Muscle of leg (tissue), 11 donors: ENCODE measurements around the gene CACNA2D4. TPM values are rescaled to one million over a fixed set of nuclear protein-coding genes. Genes with fewer than 3 reads are reported as not detected.
A peak's percentile ranks its signal among the peaks of the same experiment; 100 is the strongest.
"Not testable (repeated sequence)": the region's sequence is repeated elsewhere in the genome, so short reads cannot be mapped to it uniquely, and the experiment has no call there.

Experiments used
- DNase-seq: peaks from one replicate; pipeline ENCODE4 v3.0.0; 2013
- H3K27ac ChIP-seq: one replicate; pipeline ENCODE4 v1.5.1; 2013; ENCODE audit warnings: mild to moderate bottlenecking, low read length, control low read depth
- H3K27me3 ChIP-seq: one replicate; pipeline ENCODE4 v1.6.1; 2013; ENCODE audit warnings: low read length; ENCODE audit not compliant: control insufficient read depth, insufficient read depth
- H3K36me3 ChIP-seq: one replicate; pipeline ENCODE4 v1.6.1; 2013; ENCODE audit warnings: low read length; ENCODE audit not compliant: control insufficient read depth, insufficient read depth
- H3K4me1 ChIP-seq: one replicate; pipeline ENCODE4 v1.6.1; 2013; ENCODE audit warnings: low read length; ENCODE audit not compliant: control insufficient read depth, insufficient read depth
- H3K4me3 ChIP-seq: one replicate; pipeline ENCODE4 v1.5.1; 2013; ENCODE audit warnings: low read length, control low read depth
- H3K9me3 ChIP-seq: replicated peaks from 2 replicates; pipeline ENCODE4 v1.6.1; 2013; ENCODE audit warnings: low read depth, low read length; ENCODE audit not compliant: control insufficient read depth
- WGBS: methylation state at CpG from one replicate; pipeline ENCODE4 v1.1.5; 2013; ENCODE audit warnings: missing lambda C conversion rate; ENCODE audit not compliant: insufficient coverage; 5-methylcytosine and 5-hydroxymethylcytosine counted together
- polyA plus RNA-seq, 8 donors: library from polyadenylated mRNA; unstranded; fragments of 120-200 nt; gene quantifications; one replicate each; pipeline versions ENCODE4 v1.2.1 to v1.2.3, GENCODE V29; 2013; ENCODE audit warnings: inconsistent platforms in 1 of 8, low replicate concordance in 1 of 8; ENCODE audit not compliant: insufficient read length in 8 of 8, insufficient read depth in 1 of 8
- total RNA-seq: library from RNA; stranded (reverse); fragments of 120-200 nt; gene quantifications from one replicate; pipeline ENCODE4 v1.2.4, GENCODE V29; 2013

Gene CACNA2D4
- total and polyA plus RNA-seq, 9 donors = 1.4 to 4.2 (median 2.6) TPM

DNA sequence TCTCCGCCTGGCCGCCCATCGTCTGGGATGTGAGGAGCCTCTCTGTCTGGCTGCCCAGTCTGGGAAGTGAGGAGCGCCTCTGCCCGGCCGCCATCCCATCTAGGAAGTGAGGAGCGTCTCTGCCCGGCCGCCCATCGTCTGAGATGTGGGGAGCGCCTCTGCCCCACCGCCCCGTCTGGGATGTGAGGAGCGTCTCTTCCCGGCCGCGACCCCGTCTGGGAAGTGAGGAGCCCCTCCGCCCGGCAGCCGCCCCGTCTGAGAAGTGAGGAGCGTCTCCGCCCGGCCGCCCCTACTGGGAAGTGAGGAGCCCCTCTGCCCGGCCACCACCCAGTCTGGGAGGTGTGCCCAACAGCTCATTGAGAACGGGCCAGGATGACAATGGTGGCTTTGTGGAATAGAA is 100.5 kb downstream of the CACNA2D4 start:
- not testable (repeated sequence) for H3K27ac ChIP-seq, H3K9me3 ChIP-seq, H3K36me3 ChIP-seq, H3K4me3 ChIP-seq, DNase-seq
- 100% methylated on average over 1 of the region's 28 CpGs for WGBS
- Histone ChIP-seq H3K4me1 (peaks cover 25% of the 10 kb centered on the region), H3K27me3 (peaks cover 60% of the 10 kb centered on the region)

DNA sequence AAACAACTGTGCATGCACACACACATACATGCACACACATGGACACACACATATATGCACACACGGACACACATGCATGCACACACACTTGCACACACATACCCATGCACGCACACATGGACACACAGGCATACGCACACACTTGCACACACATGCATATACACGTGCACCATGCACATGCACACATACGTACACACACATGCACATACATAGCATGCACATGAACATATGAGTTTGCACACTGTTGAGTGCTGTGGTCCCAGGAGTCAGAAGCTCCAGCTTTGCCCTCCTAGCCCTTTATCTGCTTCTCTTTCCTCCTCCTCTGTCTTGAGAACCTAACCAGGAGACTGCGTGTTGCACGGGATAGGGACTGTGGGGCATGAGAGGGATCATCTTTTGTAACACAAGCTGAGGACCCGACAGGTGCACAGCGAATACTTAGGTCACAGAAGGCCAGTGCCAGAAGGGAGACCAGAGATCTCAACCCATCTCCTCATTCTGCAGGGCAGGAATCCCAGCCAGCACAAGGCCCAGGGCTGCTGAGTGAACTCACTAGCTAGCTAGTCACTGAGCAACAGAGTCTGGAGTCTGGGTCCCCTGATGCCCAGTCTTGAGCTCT is 101.6 kb downstream of the CACNA2D4 start:
- H3K4me1 ChIP-seq = peaks cover 25% of the 10 kb centered on the region
- no peak overlapping the region for H3K4me3 ChIP-seq
- WGBS = 89% methylated on average over 9 of the region's 9 CpGs
- H3K27me3 ChIP-seq = peaks cover 50% of the 10 kb centered on the region
- no peaks in the 10 kb centered on the region for H3K36me3 ChIP-seq
- no peaks in the 10 kb centered on the region for H3K9me3 ChIP-seq
- H3K27ac ChIP-seq = no peak overlapping the region
- DNase-seq = peak; percentile 43

GRCh38 chr12:1815814-1816729 is 102.4 kb downstream of the CACNA2D4 start:
- peaks cover 42% of the 10 kb centered on the region for H3K27me3 ChIP-seq
- H3K4me3 ChIP-seq = no peak overlapping the region
- 66% methylated on average over 17 of the region's 21 CpGs for WGBS
- DNase-seq = no peak
- H3K4me1 ChIP-seq = peaks cover 22% of the 10 kb centered on the region
- no peak overlapping the region for H3K27ac ChIP-seq
- H3K9me3 ChIP-seq = no peaks in the 10 kb centered on the region
- no peaks in the 10 kb centered on the region for H3K36me3 ChIP-seq

GRCh38 chr12:1815108-1815507 is 103.3 kb downstream of the CACNA2D4 start:
- no peak overlapping the region for H3K27ac ChIP-seq
- H3K9me3 ChIP-seq = no peaks in the 10 kb centered on the region
- H3K4me1 ChIP-seq = peaks cover 14% of the 10 kb centered on the region
- no peaks in the 10 kb centered on the region for H3K36me3 ChIP-seq
- peaks cover 32% of the 10 kb centered on the region for H3K27me3 ChIP-seq
- DNase-seq = no peak
- no peak overlapping the region for H3K4me3 ChIP-seq
- WGBS = 72% methylated on average over 2 of the region's 3 CpGs

DNA sequence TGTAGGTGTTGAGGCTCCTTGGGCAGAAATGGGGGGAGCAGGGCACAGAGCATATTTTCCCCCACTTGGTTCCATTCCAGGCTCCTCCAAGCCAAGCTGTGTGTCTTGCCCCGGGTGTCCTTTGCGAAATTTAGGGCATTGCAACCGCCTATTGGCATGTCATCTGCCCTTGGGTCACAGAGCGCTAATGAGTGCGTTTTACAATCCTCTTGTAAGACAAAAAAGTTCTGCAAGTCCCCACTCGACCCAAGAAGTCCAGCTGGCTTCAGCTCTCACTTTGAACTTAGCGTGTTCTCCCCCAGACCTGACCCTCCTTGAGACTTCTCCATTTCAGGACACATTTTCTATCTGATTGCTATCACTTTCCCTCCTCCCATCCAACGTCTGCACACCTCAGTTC is 104.2 kb downstream of the CACNA2D4 start:
- Histone ChIP-seq H3K9me3 (no peaks in the 10 kb centered on the region), H3K27me3 (peaks cover 24% of the 10 kb centered on the region), H3K27ac (no peak overlapping the region), H3K4me1 (peaks cover 11% of the 10 kb centered on the region), H3K4me3 (no peak overlapping the region), H3K36me3 (no peaks in the 10 kb centered on the region)
- no peak for DNase-seq
- 66% methylated on average over 8 of the region's 8 CpGs for whole genome bisulfite sequencing

DNA sequence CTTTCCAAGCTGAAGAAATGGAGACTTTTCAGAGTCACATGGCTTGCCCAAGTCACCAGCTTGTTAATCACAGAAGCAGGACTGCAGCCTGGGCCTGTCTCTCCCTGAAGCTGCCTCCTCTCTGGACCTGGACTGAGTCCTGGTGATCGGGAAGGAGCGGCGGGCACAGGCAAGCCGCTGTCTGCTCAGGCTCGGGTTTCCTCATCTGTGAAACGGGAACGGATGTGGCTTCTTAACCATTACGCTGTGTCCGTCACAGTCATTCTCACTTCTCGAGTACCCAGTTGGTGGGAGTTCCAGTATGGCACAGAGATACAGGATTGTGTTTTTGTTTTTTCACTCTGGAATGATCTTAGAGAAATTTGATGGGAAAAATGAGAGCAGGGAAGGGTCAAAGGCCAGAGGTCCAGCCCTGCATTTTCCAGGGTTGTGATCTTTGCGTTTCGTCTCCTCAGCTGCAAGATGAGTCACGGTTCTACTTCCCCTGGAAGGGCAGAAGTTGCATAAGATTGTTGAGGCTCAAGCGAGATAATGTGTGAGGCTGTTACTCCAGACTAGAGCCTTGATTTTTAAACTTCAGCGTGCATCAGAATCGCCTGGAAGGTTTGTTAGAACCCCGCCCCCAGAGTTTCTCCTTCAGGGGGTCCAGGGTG is 105.7 kb downstream of the CACNA2D4 start:
- peak; percentile 51 for DNase-seq
- Histone ChIP-seq H3K9me3 (no peaks in the 10 kb centered on the region), H3K4me3 (no peak overlapping the region), H3K36me3 (no peaks in the 10 kb centered on the region), H3K27me3 (peaks cover 19% of the 10 kb centered on the region), H3K4me1 (peaks cover 11% of the 10 kb centered on the region), H3K27ac (no peak overlapping the region)
- 65% methylated on average over 15 of the region's 17 CpGs for WGBS

GRCh38 chr12:1811948-1812291 is 106.5 kb downstream of the CACNA2D4 start:
- H3K27ac ChIP-seq = no peak overlapping the region
- DNase-seq = no peak
- no peaks in the 10 kb centered on the region for H3K36me3 ChIP-seq
- peaks cover 11% of the 10 kb centered on the region for H3K4me1 ChIP-seq
- WGBS = 90% methylated on average over 4 of the region's 6 CpGs
- H3K9me3 ChIP-seq = no peaks in the 10 kb centered on the region
- peaks cover 17% of the 10 kb centered on the region for H3K27me3 ChIP-seq
- H3K4me3 ChIP-seq = no peak overlapping the region

- H3K9me3 ChIP-seq = no peaks in the 10 kb centered on the region
- H3K4me1 ChIP-seq = peaks cover 10% of the 10 kb centered on the region
- H3K4me3 ChIP-seq = no peak overlapping the region
- no peak for DNase-seq
- H3K36me3 ChIP-seq = no peaks in the 10 kb centered on the region
- no peak overlapping the region for H3K27ac ChIP-seq
- 74% methylated on average over 21 of the region's 27 CpGs for WGBS
- peaks cover 16% of the 10 kb centered on the region for H3K27me3 ChIP-seq
These were observed 107.0 kb downstream of the CACNA2D4 start for GRCh38 chr12:1811281-1811947.

GRCh38 chr12:1810931-1811280 is 107.5 kb downstream of the CACNA2D4 start:
- WGBS = 77% methylated on average over 8 of the region's 10 CpGs
- peaks cover 10% of the 10 kb centered on the region for H3K4me1 ChIP-seq
- H3K9me3 ChIP-seq = no peaks in the 10 kb centered on the region
- H3K27me3 ChIP-seq = peaks cover 14% of the 10 kb centered on the region
- H3K36me3 ChIP-seq = no peaks in the 10 kb centered on the region
- no peak for DNase-seq
- H3K27ac ChIP-seq = no peak overlapping the region
- H3K4me3 ChIP-seq = no peak overlapping the region
